Body of pancreas (tissue), 4 donors: ENCODE measurements around the gene CSTPP1.

ENCODE experiments used
- CTCF ChIP-seq, 7 experiments: fragments of 450-650 bp in 4 of 7; fragments of 200-600 bp in 3 of 7; sonication (generic) in 3 of 7; IDR thresholded peaks; one replicate each; pipeline ENCODE4 v1.5.1; 2016 to 2019; ENCODE audit warnings: antibody characterized with exemption in 7 of 7
- POLR2A ChIP-seq, 3 donors: fragments of 450-650 bp; IDR thresholded peaks; one replicate each; pipeline ENCODE4 v1.6.1; 2016; ENCODE audit warnings: antibody characterized with exemption in 3 of 3, mild to moderate bottlenecking in 2 of 3

- TF ChIP-seq CTCF (IDR thresholded peaks at IDR 0.05) (no peak), POLR2A (IDR thresholded peaks at IDR 0.05) (no peak)
Measured at GRCh38 chr11:46982797-46983452, 46.4 kb downstream of the CSTPP1 start.
